Measurements from ENCODE around the gene DENND1A.
"Not testable (repeated sequence)": the region's sequence is repeated elsewhere in the genome, so short reads cannot be mapped to it uniquely, and the experiment has no call there.

The DENND1A gene

GRCh38 chr9:123761905-123762605 lies 167.9 kb downstream of the DENND1A start:
- no peak for DNase-seq

- DNase-seq: no peak
Measured at GRCh38 chr9:123757960-123758359, 172.0 kb downstream of the DENND1A start.

GRCh38 chr9:123757547-123757946 lies 172.4 kb downstream of the DENND1A start:
- DNase-seq: no peak

- DNase-seq: no peak
Measured at GRCh38 chr9:123756484-123757106, 173.3 kb downstream of the DENND1A start.

GRCh38 chr9:123753669-123754258 lies 176.2 kb downstream of the DENND1A start:
- no peak for DNase-seq

GRCh38 chr9:123753016-123753415 lies 176.9 kb downstream of the DENND1A start:
- DNase-seq: no peak

GRCh38 chr9:123749580-123750202 lies 180.2 kb downstream of the DENND1A start:
- DNase-seq: peak in 1 of 2 donors; percentile 50

- DNase-seq: no peak
Measured at GRCh38 chr9:123746765-123747164, 183.2 kb downstream of the DENND1A start.

GRCh38 chr9:123745933-123746332 lies 184.0 kb downstream of the DENND1A start:
- no peak for DNase-seq

- no peak for DNase-seq
Measured at GRCh38 chr9:123745451-123745850, 184.5 kb downstream of the DENND1A start.

GRCh38 chr9:123743737-123744136 lies 186.2 kb downstream of the DENND1A start:
- no peak for DNase-seq

GRCh38 chr9:123742009-123742767 lies 187.7 kb downstream of the DENND1A start:
- no peak for DNase-seq

- peak in 1 of 2 donors; percentile 59 for DNase-seq
Measured at GRCh38 chr9:123741214-123741613, 188.7 kb downstream of the DENND1A start.

GRCh38 chr9:123739902-123740301 lies 190.0 kb downstream of the DENND1A start:
- DNase-seq: no peak

GRCh38 chr9:123739387-123739786 lies 190.5 kb downstream of the DENND1A start:
- DNase-seq: no peak

GRCh38 chr9:123738648-123739047 lies 191.3 kb downstream of the DENND1A start:
- DNase-seq: no peak

GRCh38 chr9:123735376-123735775 lies 194.6 kb downstream of the DENND1A start:
- DNase-seq: no peak

- not testable (repeated sequence) for DNase-seq
Measured at GRCh38 chr9:123728571-123728970, 201.4 kb downstream of the DENND1A start.

- no peak for DNase-seq
Measured at GRCh38 chr9:123727332-123727731, 202.6 kb downstream of the DENND1A start.

GRCh38 chr9:123725389-123725788 lies 204.5 kb downstream of the DENND1A start:
- DNase-seq: no peak

- DNase-seq: no peak
Measured at GRCh38 chr9:123724211-123724796, 205.6 kb downstream of the DENND1A start.

GRCh38 chr9:123723135-123723875 lies 206.6 kb downstream of the DENND1A start:
- no peak for DNase-seq

Data from bone marrow (tissue), 2 donors.